BJ (cell line): ENCODE results near the gene SCYL1. TPM values are rescaled to one million over a fixed set of nuclear protein-coding genes. Genes with fewer than 3 reads are reported as not detected.
A peak's percentile ranks its signal among the peaks of the same experiment; 100 is the strongest.

Experiments
- CTCF ChIA-PET: fragments of 350-600 bp; formaldehyde crosslinking; extraction: SDS; loops from one replicate; lab custom pipeline; 2021; ENCODE audit warnings: antibody characterized with exemption, inconsistent platforms; lab: Yijun Ruan, JAX
- POLR2A ChIA-PET: fragments of 300-600 bp; sonication (Branson Sonifier 250); formaldehyde crosslinking; extraction: SDS; loops from one replicate; lab custom pipeline; 2021; ENCODE audit warnings: antibody characterized with exemption; lab: Charles Lee
- DNase-seq: peaks from one replicate; pipeline ENCODE4 v3.0.0-alpha.2; 2011; ENCODE audit warnings: low read depth
- H3K27me3 ChIP-seq: 2 replicates; pipeline ENCODE4 v1.6.0; 2011; ENCODE audit warnings: low read length; ENCODE audit not compliant: control insufficient read depth, insufficient read depth
- H3K36me3 ChIP-seq: 2 replicates; pipeline ENCODE4 v1.5.1; 2011; ENCODE audit warnings: low read length; ENCODE audit not compliant: control insufficient read depth, insufficient read depth
- H3K4me3 ChIP-seq: 2 replicates; pipeline ENCODE4 v1.5.1; 2011; ENCODE audit warnings: low read depth, mild to moderate bottlenecking, control low read depth, low read length
- CTCF ChIP-seq: IDR thresholded peaks from 2 replicates; pipeline ENCODE4 v1.5.1; 2011; ENCODE audit warnings: low read depth, mild to moderate bottlenecking, control low read depth, inconsistent platforms, low read length, moderate library complexity; ENCODE audit not compliant: insufficient read depth
- polyA plus RNA-seq: library from polyadenylated mRNA; depleted of rRNA; stranded (reverse); fragments of >200 nt; gene quantifications from 2 replicates; pipeline ENCODE4 v1.2.3, GENCODE V29; 2011

Gene SCYL1
- polyA plus RNA-seq, 1 experiment = 134 TPM

GRCh38 chr11:65558002-65558929 is 33.4 kb downstream of the SCYL1 start, which contains the start of gene LTBP3:
LTBP3 (minus strand) TSS chr11:65558359; CDS start chr11:65557959, 400 bp downstream.
- H3K36me3 ChIP-seq = peaks cover 5% of the 10 kb centered on the region
- ChIA-PET CTCF (interaction anchor here (3.0 to 4.5 kb wide), 2 partner anchors 13 to 17 kb away, joined by 20 to 31 read pairs; partner anchors contain the start of gene ZNRD2), POLR2A (interaction anchor here (0.8 kb wide), 1 partner anchor 300 kb away, joined by 3 read pairs; no protein-coding TSS in a partner anchor)
- DNase-seq = no peak
- TF ChIP-seq CTCF = 0 out of 2 replicates have a peak, but pooled peaks have one; percentile 2
- H3K27me3 ChIP-seq = no peaks in the 10 kb centered on the region
- H3K4me3 ChIP-seq = peak within 1 kb of the TSS; percentile 70

- 0 out of 2 replicates have a peak, but pooled peaks have one; percentile 8 for TF ChIP-seq CTCF
- H3K27me3 ChIP-seq = no peaks in the 10 kb centered on the region
- H3K4me3 ChIP-seq = peak overlapping the region; percentile 70
- POLR2A ChIA-PET = interaction anchor here (0.8 kb wide), 1 partner anchor 299 kb away, joined by 3 read pairs; no protein-coding TSS in a partner anchor
- CTCF ChIA-PET = interaction anchor here (3.0 to 4.5 kb wide), 2 partner anchors 12 to 18 kb away, joined by 20 to 31 read pairs; partner anchors contain the start of gene ZNRD2
- no peak for DNase-seq
- no peaks in the 10 kb centered on the region; the same call in 1 of the 2 replicates for H3K36me3 ChIP-seq
Measured at GRCh38 chr11:65558930-65559509, 34.1 kb downstream of the SCYL1 start.

- H3K4me3 ChIP-seq = no peak overlapping the region
- CTCF ChIA-PET = interaction anchor here (1.7 to 4.5 kb wide), 4 partner anchors 11 to 29 kb away, joined by 5 to 31 read pairs (median 16); partner anchors contain the start of genes FAM89B and ZNRD2
- POLR2A ChIA-PET = interaction anchor here (1.9 kb wide), 1 partner anchor 13 kb away, joined by 4 read pairs; the partner anchor contains the start of gene FAM89B
Measured at GRCh38 chr11:65559535-65559934, 34.7 kb downstream of the SCYL1 start.

GRCh38 chr11:65559951-65560537 is 35.2 kb downstream of the SCYL1 start:
- no peak for TF ChIP-seq CTCF
- Histone ChIP-seq H3K4me3 (no peak overlapping the region), H3K27me3 (no peaks in the 10 kb centered on the region), H3K36me3 (no peaks in the 10 kb centered on the region)
- ChIA-PET POLR2A (interaction anchor here (1.9 kb wide), 1 partner anchor 12 kb away, joined by 4 read pairs; the partner anchor contains the start of gene FAM89B), CTCF (interaction anchor here (1.5 to 4.5 kb wide), 5 partner anchors 11 to 34 kb away, joined by 4 to 31 read pairs (median 11); partner anchors contain the start of genes FAM89B and ZNRD2)
- DNase-seq = no peak

More at GRCh38 chr11:65559535-65559934, 34.7 kb downstream of the SCYL1 start:
- no peaks in the 10 kb centered on the region for H3K36me3 ChIP-seq
- DNase-seq = no peak
- no peaks in the 10 kb centered on the region for H3K27me3 ChIP-seq
- TF ChIP-seq CTCF = no peak
